ENCODE measurements around the gene MYH13. TPM values are rescaled to one million over a fixed set of nuclear protein-coding genes. Genes with fewer than 3 reads are reported as not detected.

The MYH13 gene
- total RNA-seq, 2 experiments from 2014 or later, result not detected

GRCh38 chr17:10280068-10280467 is 92.7 kb downstream of the MYH13 start:
- BruUV-seq (replicated peaks), result no TSS peak
- no peaks in the 10 kb centered on the region for H3K79me2 ChIP-seq (ENCODE audit: insufficient read depth, low read depth, low read length)
- H3K4me2 ChIP-seq (ENCODE audit: low read length), result no peak overlapping the region
- TF ChIP-seq EZH2phosphoT487 (IDR thresholded peaks at IDR 0.05; ENCODE audit: borderline replicate concordance, low read depth, low read length) (no peak), CTCF (conservative IDR thresholded peaks at IDR 0.05; ENCODE audit: low read length) (no peak)
- H2AFZ ChIP-seq (ENCODE audit: low read length), result no peak overlapping the region
- ChIA-PET POLR2A (no interaction called here), CTCF (ENCODE audit: unreplicated experiment) (no interaction called here)
- no peaks in the 10 kb centered on the region for H3K9me2 ChIP-seq (ENCODE audit: insufficient read depth, low read length)
- intact Hi-C loops (cut with micrococcal nuclease; ENCODE audit: unreplicated experiment), result no loop called here
- H3K27ac ChIP-seq (ENCODE audit: low read depth, low read length, poor library complexity, severe bottlenecking), result no peak overlapping the region
- H3K4me3 ChIP-seq (ENCODE audit: low read depth, low read length, poor library complexity, severe bottlenecking), result no peak overlapping the region
- no peaks in the 10 kb centered on the region for H4K20me1 ChIP-seq (ENCODE audit: insufficient read depth, low read length)
- H3K4me1 ChIP-seq (ENCODE audit: insufficient read depth, low read length, poor library complexity, severe bottlenecking), result no peaks in the 10 kb centered on the region
- DNase-seq (ENCODE audit: low spot score), result no peak
- H3K36me3 ChIP-seq (ENCODE audit: insufficient read depth, low read length), result no peaks in the 10 kb centered on the region
- no peaks in the 10 kb centered on the region for H3K9me3 ChIP-seq (ENCODE audit: low read length)

GRCh38 chr17:10278218-10278617 is 94.6 kb downstream of the MYH13 start:
- Histone ChIP-seq H3K9me2 (ENCODE audit: insufficient read depth, low read length) (no peaks in the 10 kb centered on the region), H3K4me3 (ENCODE audit: low read depth, low read length, poor library complexity, severe bottlenecking) (no peak overlapping the region), H3K27ac (ENCODE audit: low read depth, low read length, poor library complexity, severe bottlenecking) (no peak overlapping the region), H3K36me3 (ENCODE audit: insufficient read depth, low read length) (no peaks in the 10 kb centered on the region), H3K4me1 (ENCODE audit: insufficient read depth, low read length, poor library complexity, severe bottlenecking) (no peaks in the 10 kb centered on the region), H3K79me2 (ENCODE audit: insufficient read depth, low read depth, low read length) (no peaks in the 10 kb centered on the region), H3K9me3 (ENCODE audit: low read length) (no peaks in the 10 kb centered on the region), H2AFZ (ENCODE audit: low read length) (no peak overlapping the region), H3K4me2 (ENCODE audit: low read length) (no peak overlapping the region), H4K20me1 (ENCODE audit: insufficient read depth, low read length) (no peaks in the 10 kb centered on the region)
- no peak for DNase-seq (ENCODE audit: low spot score)
- BruUV-seq (replicated peaks), result no TSS peak
- ChIA-PET POLR2A (no interaction called here), CTCF (ENCODE audit: unreplicated experiment) (no interaction called here)
- intact Hi-C loops (cut with micrococcal nuclease; ENCODE audit: unreplicated experiment), result no loop called here
- TF ChIP-seq EZH2phosphoT487 (IDR thresholded peaks at IDR 0.05; ENCODE audit: borderline replicate concordance, low read depth, low read length) (no peak), CTCF (conservative IDR thresholded peaks at IDR 0.05; ENCODE audit: low read length) (no peak)

GRCh38 chr17:10276436-10276835 is 96.4 kb downstream of the MYH13 start:
- intact Hi-C loops (cut with micrococcal nuclease; ENCODE audit: unreplicated experiment), result no loop called here
- TF ChIP-seq EZH2phosphoT487 (IDR thresholded peaks at IDR 0.05; ENCODE audit: borderline replicate concordance, low read depth, low read length) (no peak), CTCF (conservative IDR thresholded peaks at IDR 0.05; ENCODE audit: low read length) (no peak)
- BruUV-seq (replicated peaks), result no TSS peak
- H3K79me2 ChIP-seq (ENCODE audit: insufficient read depth, low read depth, low read length), result no peaks in the 10 kb centered on the region
- H3K27ac ChIP-seq (ENCODE audit: low read depth, low read length, poor library complexity, severe bottlenecking), result no peak overlapping the region
- no peaks in the 10 kb centered on the region for H3K36me3 ChIP-seq (ENCODE audit: insufficient read depth, low read length)
- no peak for DNase-seq (ENCODE audit: low spot score)
- no peaks in the 10 kb centered on the region for H3K9me2 ChIP-seq (ENCODE audit: insufficient read depth, low read length)
- ChIA-PET CTCF (ENCODE audit: unreplicated experiment) (no interaction called here), POLR2A (no interaction called here)
- H3K9me3 ChIP-seq (ENCODE audit: low read length), result no peaks in the 10 kb centered on the region
- H4K20me1 ChIP-seq (ENCODE audit: insufficient read depth, low read length), result no peaks in the 10 kb centered on the region
- no peak overlapping the region for H3K4me2 ChIP-seq (ENCODE audit: low read length)
- no peak overlapping the region for H3K4me3 ChIP-seq (ENCODE audit: low read depth, low read length, poor library complexity, severe bottlenecking)
- H2AFZ ChIP-seq (ENCODE audit: low read length), result no peak overlapping the region
- no peaks in the 10 kb centered on the region for H3K4me1 ChIP-seq (ENCODE audit: insufficient read depth, low read length, poor library complexity, severe bottlenecking)
